PC-3 (cell line): ENCODE measurements around the gene ANTXR1. TPM values are rescaled to one million over a fixed set of nuclear protein-coding genes. Genes with fewer than 3 reads are reported as not detected.

Source experiments
- ATAC-seq: fragments of 200-7000 bp; cut with Tn5 transposase; 2 replicates; pipeline ENCODE4 v1.9.1; 2020; ENCODE audit warnings: mild to moderate bottlenecking, moderate library complexity
- BruUV-seq: library from RNA; stranded (reverse); fragments of 400-500 nt; replicated peaks from 2 replicates; lab custom pipeline; 2021; lab: Mats Ljungman, UMichigan
- CTCF ChIA-PET: fragments of 300-600 bp; sonication (Branson Sonifier 250); formaldehyde crosslinking; loops from one replicate; lab custom pipeline; 2022; ENCODE audit warnings: antibody characterized with exemption; lab: Charles Lee
- POLR2A ChIA-PET: fragments of 300-600 bp; sonication (Branson Sonifier 250); formaldehyde crosslinking; loops from one replicate; lab custom pipeline; 2022; ENCODE audit warnings: antibody characterized with exemption; ENCODE audit not compliant: unreplicated experiment; lab: Charles Lee
- DNase-seq: peaks from one replicate; pipeline ENCODE4 v3.0.0-alpha.2; 2015
- H2AFZ ChIP-seq: fragments of 300-600 bp; sonication (generic); 2 replicates; pipeline ENCODE4 v1.6.0; 2016; ENCODE audit warnings: antibody characterized with exemption, low read length
- H3F3A ChIP-seq: fragments of 300-600 bp; sonication (generic); one replicate; pipeline ENCODE4 v1.6.0; 2017; ENCODE audit warnings: antibody characterized with exemption, low read length, control low read depth, mild to moderate bottlenecking; ENCODE audit not compliant: unreplicated experiment
- H3K27ac ChIP-seq: fragments of 300-600 bp; sonication (generic); 2 replicates; pipeline ENCODE4 v1.5.1; 2016; ENCODE audit warnings: mild to moderate bottlenecking, low read length
- H3K27me3 ChIP-seq: fragments of 300-600 bp; sonication (generic); 2 replicates; pipeline ENCODE4 v1.6.1; 2016; ENCODE audit warnings: low read length, mixed read lengths
- H3K36me3 ChIP-seq: fragments of 300-600 bp; sonication (generic); 2 replicates; pipeline ENCODE4 v1.6.1; 2016; ENCODE audit warnings: low read depth, mixed run types, low read length, mixed read lengths
- H3K4me1 ChIP-seq: fragments of 300-600 bp; sonication (generic); 2 replicates; pipeline ENCODE4 v1.5.1; 2016; ENCODE audit warnings: low read length; ENCODE audit not compliant: insufficient read depth
- H3K4me2 ChIP-seq: fragments of 300-600 bp; sonication (generic); 2 replicates; pipeline ENCODE4 v1.6.0; 2016; ENCODE audit warnings: low read length
- H3K4me3 ChIP-seq: fragments of 300-600 bp; sonication (generic); 2 replicates; pipeline ENCODE4 v1.5.1; 2016; ENCODE audit warnings: mild to moderate bottlenecking, low read length, mixed read lengths
- H3K79me2 ChIP-seq: fragments of 300-600 bp; sonication (generic); 2 replicates; pipeline ENCODE4 v1.6.1; 2017; ENCODE audit warnings: low read length, mixed read lengths
- H3K9ac ChIP-seq: fragments of 300-600 bp; sonication (generic); 2 replicates; pipeline ENCODE4 v1.6.0; 2016; ENCODE audit warnings: mild to moderate bottlenecking, low read length
- H3K9me2 ChIP-seq: fragments of 300-600 bp; sonication (generic); replicated peaks from 2 replicates; pipeline ENCODE4 v1.6.1; 2016; ENCODE audit warnings: mixed run types, low read length, mixed read lengths
- H3K9me3 ChIP-seq: fragments of 300-600 bp; sonication (generic); 2 replicates; pipeline ENCODE4 v1.6.1; 2016; ENCODE audit warnings: low read length, mixed read lengths
- H4K20me1 ChIP-seq: fragments of 300-600 bp; sonication (generic); 2 replicates; pipeline ENCODE4 v1.6.1; 2016; ENCODE audit warnings: low read length, mixed read lengths
- CTCF ChIP-seq: fragments of 300-600 bp; sonication (generic); conservative IDR thresholded peaks from 2 replicates; pipeline ENCODE4 v1.5.1; 2017; ENCODE audit warnings: antibody characterized with exemption, low read depth, mild to moderate bottlenecking, low read length
- EZH2 ChIP-seq: fragments of 300-600 bp; sonication (generic); IDR thresholded peaks from one replicate; pipeline ENCODE4 v1.6.1; 2017; ENCODE audit warnings: antibody characterized with exemption, mild to moderate bottlenecking, low read length; ENCODE audit not compliant: unreplicated experiment
- EZH2phosphoT487 ChIP-seq: fragments of 300-600 bp; sonication (generic); IDR thresholded peaks from 2 replicates; pipeline ENCODE4 v1.6.1; 2018; ENCODE audit warnings: mild to moderate bottlenecking, antibody characterized with exemption, low read length, borderline replicate concordance
- intact Hi-C: fragments of 100-400 bp; cut with micrococcal nuclease; formaldehyde crosslinking; loops from 2 replicates; pipeline ENCODE4 v1.9.0; 2023
- total RNA-seq: library from RNA; depleted of rRNA; stranded (reverse); fragments of >200 nt; gene quantifications from 2 replicates; pipeline ENCODE4 v1.2.3, GENCODE V29; 2014

Gene ANTXR1
- total RNA-seq, 1 experiment from 2014 or later = 31.2 TPM

- intact Hi-C loops = loop anchor here (10.0 kb wide), 1 partner anchor 155 kb away; the partner anchor contains the start of gene ANTXR1
- POLR2A ChIA-PET = no interaction called here
- H3K27ac ChIP-seq = no peak overlapping the region
These were observed 156.8 kb downstream of the ANTXR1 start for GRCh38 chr2:69169655-69170389.

GRCh38 chr2:69170661-69171060 lies 157.7 kb downstream of the ANTXR1 start:
- ChIA-PET CTCF (no interaction called here), POLR2A (no interaction called here)
- no TSS peak for BruUV-seq

More at GRCh38 chr2:69169655-69170389, 156.8 kb downstream of the ANTXR1 start:
- H4K20me1 ChIP-seq = no peaks in the 10 kb centered on the region
- H3K79me2 ChIP-seq = no peaks in the 10 kb centered on the region
- no TSS peak for BruUV-seq
- TF ChIP-seq EZH2 = no peak
- no peak for TF ChIP-seq CTCF
- no peak for TF ChIP-seq EZH2phosphoT487
- H3F3A ChIP-seq = no peaks in the 10 kb centered on the region
- H3K4me1 ChIP-seq = no peaks in the 10 kb centered on the region
- no peaks in the 10 kb centered on the region for H3K9me3 ChIP-seq
- H3K9ac ChIP-seq = no peak overlapping the region
- H3K4me3 ChIP-seq = no peak overlapping the region
- ATAC-seq (no peak), DNase-seq (no peak)
- CTCF ChIA-PET = no interaction called here
- no peaks in the 10 kb centered on the region for H3K36me3 ChIP-seq
- no peaks in the 10 kb centered on the region for H3K27me3 ChIP-seq
- no peaks in the 10 kb centered on the region for H3K9me2 ChIP-seq
- H2AFZ ChIP-seq = no peak overlapping the region
- H3K4me2 ChIP-seq = no peak overlapping the region

More at GRCh38 chr2:69170661-69171060, 157.7 kb downstream of the ANTXR1 start:
- ATAC-seq (no peak), DNase-seq (no peak)
- intact Hi-C loops = no loop called here
- H3K9me2 ChIP-seq = no peaks in the 10 kb centered on the region
- H3K9ac ChIP-seq = no peak overlapping the region
- no peak overlapping the region for H3K4me2 ChIP-seq
- no peak overlapping the region for H3K27ac ChIP-seq
- no peaks in the 10 kb centered on the region for H3K79me2 ChIP-seq
- no peaks in the 10 kb centered on the region for H4K20me1 ChIP-seq
- H3K4me3 ChIP-seq = no peak overlapping the region
- no peaks in the 10 kb centered on the region for H3K4me1 ChIP-seq
- H3K27me3 ChIP-seq = no peaks in the 10 kb centered on the region
- H3K9me3 ChIP-seq = no peaks in the 10 kb centered on the region
- no peak overlapping the region for H2AFZ ChIP-seq
- TF ChIP-seq EZH2phosphoT487 = no peak
- no peak for TF ChIP-seq EZH2
- no peak for TF ChIP-seq CTCF
- H3F3A ChIP-seq = no peaks in the 10 kb centered on the region
- no peaks in the 10 kb centered on the region for H3K36me3 ChIP-seq
